ENCODE results near the gene ZNF331. TPM values are rescaled to one million over a fixed set of nuclear protein-coding genes. Genes with fewer than 3 reads are reported as not detected.

Gene ZNF331
- total and polyA plus RNA-seq, 7 donors: 3.6 to 26.8 (median 16.8) TPM

GRCh38 chr19:53576941-53577653 lies 39.2 kb downstream of the ZNF331 start:
- H3K36me3 ChIP-seq: peaks cover 13 to 75% (median 34%) of the 10 kb centered on the region in 4 donors
- TF ChIP-seq CTCF (IDR thresholded peaks at IDR 0.05) (no peak), POLR2AphosphoS5 (IDR thresholded peaks at IDR 0.05) (no peak), POLR2A (IDR thresholded peaks at IDR 0.05) (no peak), EP300 (IDR thresholded peaks at IDR 0.05) (no peak)
- DNase-seq: no peak
- no peaks in the 10 kb centered on the region for H3K27me3 ChIP-seq
- H3K4me3 ChIP-seq: no peak overlapping the region
- no peaks in the 10 kb centered on the region for H3K4me1 ChIP-seq
- no peak overlapping the region for H3K27ac ChIP-seq
- peaks cover 14 to 22% (median 15%) of the 10 kb centered on the region in 4 donors for H3K9me3 ChIP-seq
- intact Hi-C loops (cut with DNase I): no loop called here
- 94 to 95% methylated on average over 20 of the region's 20 CpGs for WGBS, 2 donors

- TF ChIP-seq POLR2A (IDR thresholded peaks at IDR 0.05) (no peak), CTCF (IDR thresholded peaks at IDR 0.05) (no peak), POLR2AphosphoS5 (IDR thresholded peaks at IDR 0.05) (no peak), EP300 (IDR thresholded peaks at IDR 0.05) (no peak)
- Histone ChIP-seq H3K27me3 (no peaks in the 10 kb centered on the region), H3K4me3 (no peak overlapping the region), H3K4me1 (no peaks in the 10 kb centered on the region), H3K36me3 (peaks cover 13 to 67% (median 34%) of the 10 kb centered on the region in 4 donors), H3K27ac (no peak overlapping the region), H3K9me3 (peaks cover 14 to 21% (median 15%) of the 10 kb centered on the region in 4 donors)
- no peak for DNase-seq
- intact Hi-C loops (cut with DNase I): no loop called here
- 97 to 99% methylated on average over 12 of the region's 12 CpGs for WGBS, 2 donors
Measured at GRCh38 chr19:53577968-53578367, 40.0 kb downstream of the ZNF331 start.

- WGBS, 2 donors: 70 to 84% methylated on average over 2 of the region's 2 CpGs
- Histone ChIP-seq H3K36me3 (peaks cover 13 to 52% (median 29%) of the 10 kb centered on the region in 4 donors), H3K9me3 (peaks cover 14 to 21% (median 15%) of the 10 kb centered on the region in 4 donors), H3K4me1 (no peaks in the 10 kb centered on the region), H3K27me3 (no peaks in the 10 kb centered on the region), H3K4me3 (no peak overlapping the region), H3K27ac (no peak overlapping the region)
- intact Hi-C loops (cut with DNase I): no loop called here
- no peak for DNase-seq
- TF ChIP-seq POLR2A (IDR thresholded peaks at IDR 0.05) (no peak), EP300 (IDR thresholded peaks at IDR 0.05) (no peak)
Measured at GRCh38 chr19:53579518-53579917, 41.6 kb downstream of the ZNF331 start.

GRCh38 chr19:53580871-53581835 lies 43.2 kb downstream of the ZNF331 start:
- no peak for TF ChIP-seq EP300 (IDR thresholded peaks at IDR 0.05)
- no peak for TF ChIP-seq POLR2A (IDR thresholded peaks at IDR 0.05)
- TF ChIP-seq CTCF (IDR thresholded peaks at IDR 0.05): no peak
- TF ChIP-seq POLR2AphosphoS5 (IDR thresholded peaks at IDR 0.05): no peak
- Histone ChIP-seq H3K27ac (no peak overlapping the region), H3K9me3 (peaks cover 10 to 21% (median 15%) of the 10 kb centered on the region in 4 donors), H3K4me1 (no peaks in the 10 kb centered on the region), H3K36me3 (peaks cover 13 to 36% (median 26%) of the 10 kb centered on the region in 4 donors), H3K4me3 (no peak overlapping the region), H3K27me3 (no peaks in the 10 kb centered on the region)
- no peak for DNase-seq
- WGBS, 2 donors: 87 to 89% methylated on average over 17 of the region's 17 CpGs
- intact Hi-C loops (cut with DNase I): no loop called here

- intact Hi-C loops (cut with DNase I): no loop called here
- H3K4me1 ChIP-seq: no peaks in the 10 kb centered on the region
- TF ChIP-seq EP300 (IDR thresholded peaks at IDR 0.05): no peak
- no peak for TF ChIP-seq POLR2AphosphoS5 (IDR thresholded peaks at IDR 0.05)
- no peak for TF ChIP-seq POLR2A (IDR thresholded peaks at IDR 0.05)
- TF ChIP-seq CTCF (IDR thresholded peaks at IDR 0.05): no peak
- H3K36me3 ChIP-seq: peaks cover 10 to 28% (median 21%) of the 10 kb centered on the region in 4 donors
- no peak overlapping the region for H3K4me3 ChIP-seq
- peaks cover 8 to 18% (median 11%) of the 10 kb centered on the region in 4 donors for H3K9me3 ChIP-seq
- H3K27me3 ChIP-seq: no peaks in the 10 kb centered on the region
- no peak overlapping the region for H3K27ac ChIP-seq
- WGBS, 2 donors: 75 to 76% methylated on average over 6 of the region's 6 CpGs
- DNase-seq: no peak
Measured at GRCh38 chr19:53581871-53582279, 43.9 kb downstream of the ZNF331 start.

Data from sigmoid colon (tissue), 7 donors.